Measurements from ENCODE around the gene YPEL1.

Gene YPEL1

DNA sequence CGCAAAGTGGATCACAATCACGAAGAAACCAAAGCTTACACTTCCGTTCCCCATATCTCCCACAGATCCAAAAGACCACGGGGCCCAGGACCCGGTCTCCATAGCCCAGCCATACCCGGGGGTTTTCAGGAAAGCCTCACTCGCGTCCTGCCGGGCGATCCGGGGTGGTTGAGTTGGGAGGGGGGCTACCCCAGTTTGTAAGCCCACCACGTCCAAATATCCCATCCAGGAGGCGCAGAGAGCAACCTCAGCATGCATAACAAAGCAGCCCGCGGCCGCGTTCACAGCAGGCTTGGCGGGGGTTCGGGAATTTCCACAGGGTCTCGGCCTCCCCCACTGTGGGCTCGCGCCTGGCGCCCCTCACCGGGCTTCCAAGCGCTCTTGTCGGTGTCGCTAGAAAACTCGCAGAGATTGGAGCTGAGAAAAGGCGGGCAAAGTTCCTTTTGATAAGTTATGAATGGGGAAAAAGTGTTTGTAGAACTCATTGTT lies 84.0 kb downstream of the YPEL1 start:
- H3K4me3 ChIP-seq (ENCODE audit: low read depth, low read length): peak overlapping the region; percentile 82
- TF ChIP-seq, protein P1, sequence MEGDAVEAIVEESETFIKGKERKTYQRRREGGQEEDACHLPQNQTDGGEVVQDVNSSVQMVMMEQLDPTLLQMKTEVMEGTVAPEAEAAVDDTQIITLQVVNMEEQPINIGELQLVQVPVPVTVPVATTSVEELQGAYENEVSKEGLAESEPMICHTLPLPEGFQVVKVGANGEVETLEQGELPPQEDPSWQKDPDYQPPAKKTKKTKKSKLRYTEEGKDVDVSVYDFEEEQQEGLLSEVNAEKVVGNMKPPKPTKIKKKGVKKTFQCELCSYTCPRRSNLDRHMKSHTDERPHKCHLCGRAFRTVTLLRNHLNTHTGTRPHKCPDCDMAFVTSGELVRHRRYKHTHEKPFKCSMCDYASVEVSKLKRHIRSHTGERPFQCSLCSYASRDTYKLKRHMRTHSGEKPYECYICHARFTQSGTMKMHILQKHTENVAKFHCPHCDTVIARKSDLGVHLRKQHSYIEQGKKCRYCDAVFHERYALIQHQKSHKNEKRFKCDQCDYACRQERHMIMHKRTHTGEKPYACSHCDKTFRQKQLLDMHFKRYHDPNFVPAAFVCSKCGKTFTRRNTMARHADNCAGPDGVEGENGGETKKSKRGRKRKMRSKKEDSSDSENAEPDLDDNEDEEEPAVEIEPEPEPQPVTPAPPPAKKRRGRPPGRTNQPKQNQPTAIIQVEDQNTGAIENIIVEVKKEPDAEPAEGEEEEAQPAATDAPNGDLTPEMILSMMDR (IDR thresholded peaks at IDR 0.05; ENCODE audit: low read depth, low read length): no peak

DNA sequence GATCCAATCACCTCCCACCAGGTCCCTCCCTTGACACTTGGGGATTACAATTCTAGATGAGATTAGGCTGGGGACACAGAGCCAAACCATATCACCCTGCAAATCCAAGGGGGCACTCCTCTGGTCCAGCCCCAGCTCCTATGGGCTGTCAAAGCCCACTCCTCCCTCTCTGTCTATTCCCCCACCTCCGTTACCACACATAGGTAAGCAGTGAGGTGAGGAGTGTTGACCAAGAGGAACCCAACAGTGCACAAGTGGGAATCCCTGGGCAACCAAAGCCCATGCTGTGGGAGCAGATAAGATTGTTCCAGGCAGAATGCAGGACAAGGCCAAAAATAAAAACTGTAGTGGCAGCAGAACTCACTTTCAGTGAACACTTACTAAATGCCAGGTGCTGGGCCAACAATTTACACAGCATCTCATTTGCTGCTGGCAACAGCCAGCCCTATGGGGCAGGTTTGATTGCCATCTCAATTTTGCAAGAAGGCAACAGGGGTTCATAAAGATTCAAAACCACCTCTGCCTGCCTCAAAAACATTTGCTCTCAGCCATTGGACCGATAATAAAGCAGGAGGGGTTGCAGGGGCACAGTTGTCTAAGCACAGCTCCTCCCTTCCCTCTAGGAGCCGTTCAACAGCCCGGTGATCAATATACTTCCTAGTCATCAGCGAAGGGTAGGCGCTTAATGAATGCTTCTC lies 84.6 kb downstream of the YPEL1 start:
- TF ChIP-seq, protein P1 (IDR thresholded peaks at IDR 0.05; ENCODE audit: low read depth, low read length): no peak
- H3K4me3 ChIP-seq (ENCODE audit: low read depth, low read length): peak overlapping the region; percentile 82

DNA sequence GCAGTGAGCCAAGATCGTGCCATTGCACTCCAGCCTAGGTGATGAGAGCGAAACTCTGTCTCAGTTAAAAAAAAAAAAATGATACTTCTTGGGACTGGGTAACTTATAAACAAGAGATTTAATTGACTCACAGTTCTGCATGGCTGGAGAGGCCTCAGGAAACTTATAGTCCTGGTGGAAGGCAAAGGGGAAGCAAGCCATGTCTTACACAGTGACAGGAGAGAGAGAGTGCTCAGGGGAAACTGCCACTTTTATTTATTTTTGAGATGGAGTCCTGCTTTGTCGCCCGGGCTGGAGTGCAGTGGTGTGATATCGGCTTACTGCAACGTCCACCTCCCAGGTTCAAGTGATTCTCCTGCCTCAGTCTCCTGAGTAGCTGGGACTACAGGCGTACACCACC lies 85.3 kb downstream of the YPEL1 start:
- H3K4me3 ChIP-seq (ENCODE audit: low read depth, low read length): no peak overlapping the region
- TF ChIP-seq, protein P1 (IDR thresholded peaks at IDR 0.05; ENCODE audit: low read depth, low read length): no peak
